ENCODE measurements around the gene AVEN.

AVEN gene

GRCh38 chr15:34025252-34025651 is 13.8 kb downstream of the AVEN start:
- no peak for TF ChIP-seq FOXP2 (optimal IDR thresholded peaks at IDR 0.05; ENCODE audit: borderline replicate concordance, extremely low read depth, extremely low read length, insufficient read depth)
- TF ChIP-seq POLR2AphosphoS5 (IDR thresholded peaks at IDR 0.05; ENCODE audit: low read depth, low read length) = no peak
- no peak for TF ChIP-seq SIN3A (IDR thresholded peaks at IDR 0.05; ENCODE audit: borderline replicate concordance, insufficient read depth, low read length)
- TF ChIP-seq TAF1 (IDR thresholded peaks at IDR 0.05; ENCODE audit: borderline replicate concordance, insufficient read depth, low read length) = no peak
- TF ChIP-seq, protein P1, sequence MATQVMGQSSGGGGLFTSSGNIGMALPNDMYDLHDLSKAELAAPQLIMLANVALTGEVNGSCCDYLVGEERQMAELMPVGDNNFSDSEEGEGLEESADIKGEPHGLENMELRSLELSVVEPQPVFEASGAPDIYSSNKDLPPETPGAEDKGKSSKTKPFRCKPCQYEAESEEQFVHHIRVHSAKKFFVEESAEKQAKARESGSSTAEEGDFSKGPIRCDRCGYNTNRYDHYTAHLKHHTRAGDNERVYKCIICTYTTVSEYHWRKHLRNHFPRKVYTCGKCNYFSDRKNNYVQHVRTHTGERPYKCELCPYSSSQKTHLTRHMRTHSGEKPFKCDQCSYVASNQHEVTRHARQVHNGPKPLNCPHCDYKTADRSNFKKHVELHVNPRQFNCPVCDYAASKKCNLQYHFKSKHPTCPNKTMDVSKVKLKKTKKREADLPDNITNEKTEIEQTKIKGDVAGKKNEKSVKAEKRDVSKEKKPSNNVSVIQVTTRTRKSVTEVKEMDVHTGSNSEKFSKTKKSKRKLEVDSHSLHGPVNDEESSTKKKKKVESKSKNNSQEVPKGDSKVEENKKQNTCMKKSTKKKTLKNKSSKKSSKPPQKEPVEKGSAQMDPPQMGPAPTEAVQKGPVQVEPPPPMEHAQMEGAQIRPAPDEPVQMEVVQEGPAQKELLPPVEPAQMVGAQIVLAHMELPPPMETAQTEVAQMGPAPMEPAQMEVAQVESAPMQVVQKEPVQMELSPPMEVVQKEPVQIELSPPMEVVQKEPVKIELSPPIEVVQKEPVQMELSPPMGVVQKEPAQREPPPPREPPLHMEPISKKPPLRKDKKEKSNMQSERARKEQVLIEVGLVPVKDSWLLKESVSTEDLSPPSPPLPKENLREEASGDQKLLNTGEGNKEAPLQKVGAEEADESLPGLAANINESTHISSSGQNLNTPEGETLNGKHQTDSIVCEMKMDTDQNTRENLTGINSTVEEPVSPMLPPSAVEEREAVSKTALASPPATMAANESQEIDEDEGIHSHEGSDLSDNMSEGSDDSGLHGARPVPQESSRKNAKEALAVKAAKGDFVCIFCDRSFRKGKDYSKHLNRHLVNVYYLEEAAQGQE (IDR thresholded peaks at IDR 0.05; ENCODE audit: insufficient read depth in 1 of 2, low read depth in 2 of 2, low read length in 2 of 2) = no peak

DNA sequence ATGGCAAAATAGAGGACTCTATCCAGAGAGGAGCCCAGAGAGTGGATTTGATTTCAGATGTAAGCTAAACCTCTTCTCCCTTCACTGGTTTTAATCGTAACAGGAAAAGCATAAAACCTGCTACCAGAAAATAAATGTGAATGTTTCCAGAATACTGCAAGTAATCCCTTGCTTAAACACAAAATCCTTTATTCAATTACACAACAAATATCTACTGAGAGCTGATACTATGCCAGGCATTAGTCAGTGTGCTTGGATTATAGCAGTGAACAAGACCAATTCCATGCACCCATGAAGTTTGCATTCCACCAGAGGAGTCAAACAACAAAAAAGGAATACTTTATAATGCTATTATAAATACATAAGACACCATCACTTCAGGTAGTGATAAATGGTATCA is 15.1 kb downstream of the AVEN start:
- TF ChIP-seq, protein P1 (IDR thresholded peaks at IDR 0.05; ENCODE audit: insufficient read depth in 1 of 2, low read depth in 2 of 2, low read length in 2 of 2) = no peak
- TF ChIP-seq POLR2AphosphoS5 (IDR thresholded peaks at IDR 0.05; ENCODE audit: low read depth, low read length) (no peak), FOXP2 (optimal IDR thresholded peaks at IDR 0.05; ENCODE audit: borderline replicate concordance, extremely low read depth, extremely low read length, insufficient read depth) (no peak), SIN3A (IDR thresholded peaks at IDR 0.05; ENCODE audit: borderline replicate concordance, insufficient read depth, low read length) (no peak), TAF1 (IDR thresholded peaks at IDR 0.05; ENCODE audit: borderline replicate concordance, insufficient read depth, low read length) (no peak)

DNA sequence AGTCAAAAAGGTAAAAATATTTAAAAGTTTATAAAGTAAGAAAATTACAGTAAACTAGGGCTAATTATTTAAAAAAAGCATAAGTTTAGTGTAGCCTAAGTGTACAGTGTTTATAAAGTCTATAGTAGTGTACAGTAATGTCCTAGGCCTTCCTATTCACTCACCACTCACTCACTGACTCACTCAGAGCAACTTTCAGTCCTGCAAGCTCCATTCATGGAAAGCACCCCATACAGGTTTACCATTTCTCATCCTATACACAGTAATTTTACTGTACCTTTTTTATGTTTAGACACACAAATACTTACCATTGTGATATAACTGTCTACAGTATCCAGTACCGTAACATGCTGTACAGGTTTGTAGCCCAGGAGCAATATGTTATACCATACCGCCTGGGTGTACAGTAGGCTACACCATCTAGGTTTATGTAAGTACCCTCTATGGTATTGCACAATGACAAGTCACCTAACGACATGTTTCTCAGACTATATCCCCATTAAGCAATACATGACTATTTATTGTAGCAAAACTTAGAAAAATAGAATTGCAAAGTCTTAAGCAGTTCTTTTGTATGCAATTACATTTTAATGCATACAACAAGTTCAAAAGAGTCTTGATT is 19.5 kb downstream of the AVEN start:
- no peak for TF ChIP-seq SIN3A (IDR thresholded peaks at IDR 0.05; ENCODE audit: borderline replicate concordance, insufficient read depth, low read length)
- no peak for TF ChIP-seq FOXP2 (optimal IDR thresholded peaks at IDR 0.05; ENCODE audit: borderline replicate concordance, extremely low read depth, extremely low read length, insufficient read depth)
- no peak for TF ChIP-seq TAF1 (IDR thresholded peaks at IDR 0.05; ENCODE audit: borderline replicate concordance, insufficient read depth, low read length)
- TF ChIP-seq, protein P1 (IDR thresholded peaks at IDR 0.05; ENCODE audit: insufficient read depth in 1 of 2, low read depth in 2 of 2, low read length in 2 of 2) = no peak
- TF ChIP-seq POLR2AphosphoS5 (IDR thresholded peaks at IDR 0.05; ENCODE audit: low read depth, low read length) = no peak

- TF ChIP-seq TAF1 (IDR thresholded peaks at IDR 0.05; ENCODE audit: borderline replicate concordance, insufficient read depth, low read length) (no peak), SIN3A (IDR thresholded peaks at IDR 0.05; ENCODE audit: borderline replicate concordance, insufficient read depth, low read length) (no peak), POLR2AphosphoS5 (IDR thresholded peaks at IDR 0.05; ENCODE audit: low read depth, low read length) (no peak), FOXP2 (optimal IDR thresholded peaks at IDR 0.05; ENCODE audit: borderline replicate concordance, extremely low read depth, extremely low read length, insufficient read depth) (no peak)
- TF ChIP-seq, protein P1 (IDR thresholded peaks at IDR 0.05; ENCODE audit: insufficient read depth in 1 of 2, low read depth in 2 of 2, low read length in 2 of 2) = no peak
Measured at GRCh38 chr15:34018021-34018645, 20.9 kb downstream of the AVEN start.

Data from PFSK-1 (cell line).